HG03196 (cell line): ENCODE measurements around the gene RAI14.
A peak's percentile ranks its signal among the peaks of the same experiment; 100 is the strongest.

Experiments
- ATAC-seq: cut with Tn5 transposase; IDR thresholded peaks from one replicate; pipeline ENCODE4 v1.9.1; 2021; ENCODE audit not compliant: unreplicated experiment

Gene RAI14

DNA sequence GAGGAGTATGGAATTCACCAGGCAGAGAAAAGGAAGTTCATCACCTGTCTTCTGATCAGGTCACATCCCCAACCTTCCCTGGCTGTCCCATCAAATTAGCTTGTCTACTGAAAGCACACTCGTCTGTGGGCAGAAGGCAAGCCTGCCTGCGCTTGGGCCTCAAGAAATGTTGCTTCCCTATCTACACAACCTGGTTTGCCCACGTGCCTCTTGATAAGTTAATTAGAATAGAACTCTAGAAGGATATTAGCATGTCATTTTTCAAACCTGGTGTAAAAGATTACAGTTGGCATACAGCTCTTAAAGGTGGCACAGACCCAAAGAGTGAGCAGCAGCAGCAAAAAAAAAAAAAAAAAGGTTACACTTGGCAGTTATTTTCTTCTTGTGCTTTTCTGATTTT lies 188.0 kb downstream of the RAI14 start:
- no peak for ATAC-seq

DNA sequence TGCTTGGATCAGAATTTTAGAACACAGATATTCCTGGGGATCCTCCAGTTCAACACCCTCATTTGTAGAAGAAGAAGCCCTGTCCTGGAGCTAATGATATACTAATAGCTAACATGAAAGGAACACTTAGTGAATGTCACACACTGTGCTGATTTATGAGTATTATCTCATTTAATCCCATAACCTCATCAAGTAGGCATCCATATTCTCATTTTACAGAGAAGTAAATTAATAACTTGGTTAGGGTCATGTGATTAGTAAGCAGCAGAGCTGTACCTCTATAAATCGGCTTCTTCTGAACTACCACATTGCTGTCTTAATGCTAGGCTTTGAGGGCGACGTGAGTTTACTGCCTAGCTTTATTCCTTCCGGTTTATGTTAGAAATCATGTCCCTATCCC lies 188.9 kb downstream of the RAI14 start:
- ATAC-seq: no peak

DNA sequence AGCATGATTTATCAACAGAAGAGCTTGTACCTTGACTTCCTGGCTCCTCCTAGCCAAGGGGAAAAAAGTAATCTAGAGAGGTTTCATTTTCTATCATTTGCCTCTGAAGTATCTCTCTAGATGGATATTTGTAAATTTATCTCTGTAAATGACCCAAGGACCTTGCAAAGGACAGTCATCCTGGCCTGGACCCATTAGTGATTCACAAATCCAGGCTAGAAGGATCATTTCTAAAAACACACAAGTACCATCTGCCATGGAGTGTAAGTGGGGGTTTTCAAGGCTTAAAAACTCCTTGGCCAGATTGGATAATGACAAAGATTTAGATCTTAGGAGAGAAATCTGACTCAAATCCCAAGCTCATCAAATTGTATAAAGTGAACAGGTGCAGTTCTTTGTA lies 190.9 kb downstream of the RAI14 start:
- ATAC-seq: no peak

DNA sequence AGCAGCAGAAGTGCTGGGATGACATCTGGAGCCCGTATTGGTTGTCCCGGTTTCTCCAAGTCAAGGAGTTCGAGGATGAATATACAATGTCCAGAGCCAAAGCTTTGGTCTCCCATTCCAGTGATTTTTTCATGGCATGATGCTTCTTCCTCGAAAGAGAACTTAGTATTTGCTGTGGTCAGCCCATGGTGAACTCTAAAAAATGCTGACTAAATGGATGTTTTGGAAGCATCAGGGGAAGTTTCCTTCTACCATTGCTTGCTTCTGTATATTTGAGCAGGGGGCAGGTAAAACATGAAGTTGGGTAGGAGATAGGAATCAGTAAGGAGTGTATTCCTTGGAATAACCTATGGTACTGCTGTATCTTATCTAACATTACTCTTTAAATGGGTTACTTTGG lies 191.4 kb downstream of the RAI14 start:
- no peak for ATAC-seq

DNA sequence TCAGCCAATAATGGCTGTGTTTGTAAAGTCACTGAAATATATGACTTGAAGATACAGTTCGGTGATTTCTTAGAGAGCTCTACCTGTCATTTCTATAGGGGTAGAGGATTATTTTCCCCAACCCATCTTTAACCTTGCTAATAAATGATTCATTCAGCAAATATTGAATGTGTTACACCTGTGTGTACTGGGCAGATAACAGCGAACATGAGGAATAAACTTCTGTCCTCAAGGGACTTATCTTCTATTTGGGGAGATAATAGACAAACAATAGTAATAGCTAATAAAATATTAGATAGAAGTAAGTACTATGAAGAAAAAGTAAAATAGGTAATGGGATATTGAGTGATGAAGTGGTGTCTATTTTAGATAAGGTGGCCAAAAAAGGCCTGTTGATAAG lies 192.1 kb downstream of the RAI14 start:
- no peak for ATAC-seq

DNA sequence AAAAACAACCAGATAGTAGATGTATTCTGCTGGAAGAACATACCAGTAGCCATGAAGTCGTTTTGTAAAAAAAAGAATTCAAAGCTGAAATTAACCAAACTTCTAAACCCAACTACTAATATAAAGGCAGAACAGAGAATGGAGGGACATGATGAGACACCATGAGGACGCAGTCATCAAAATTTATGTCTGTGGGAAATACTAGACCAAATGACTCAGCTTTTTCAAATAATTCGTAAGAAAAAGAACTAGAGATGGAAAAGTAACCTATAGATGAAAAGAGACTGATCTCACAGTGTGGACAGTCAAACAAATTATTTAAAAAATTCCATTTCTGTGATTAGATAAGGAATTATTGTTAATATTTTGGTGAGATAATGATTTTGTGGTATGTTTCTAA lies 193.1 kb downstream of the RAI14 start:
- ATAC-seq: no peak

DNA sequence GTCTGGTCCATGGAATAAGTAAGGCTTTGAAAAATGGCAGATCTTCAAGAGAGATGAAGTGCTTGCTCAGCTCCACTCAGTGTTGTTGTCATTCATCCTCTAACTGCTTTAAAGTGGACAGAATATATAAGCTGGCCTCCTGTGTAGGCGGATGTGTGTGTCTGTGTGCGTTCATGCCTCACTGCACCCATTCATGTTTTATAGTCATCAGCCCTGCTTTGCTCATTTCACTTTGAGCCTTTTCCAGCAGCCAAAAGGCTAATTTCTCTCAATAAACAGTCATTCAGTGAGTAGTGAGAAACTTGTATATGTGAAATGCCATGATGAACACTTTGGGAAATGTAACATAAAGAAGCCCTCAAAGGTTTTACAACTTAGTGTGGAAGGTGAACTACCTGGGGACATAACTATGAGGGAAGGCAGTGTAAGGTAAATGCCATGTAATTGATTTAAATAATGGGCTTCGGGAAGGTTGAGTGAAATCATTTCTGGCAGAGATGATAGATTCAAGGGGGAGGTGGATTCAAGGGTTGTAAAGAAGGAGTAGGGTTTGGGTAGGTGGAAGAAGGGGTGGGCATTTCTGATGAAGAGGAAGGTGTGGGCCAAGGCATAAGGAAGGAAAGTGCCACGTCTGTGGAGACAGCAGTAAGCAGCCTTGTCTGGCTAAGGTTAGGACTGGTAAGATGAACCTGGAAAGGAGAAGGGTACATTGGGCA lies 198.5 kb downstream of the RAI14 start:
- ATAC-seq: peak; percentile 86

DNA sequence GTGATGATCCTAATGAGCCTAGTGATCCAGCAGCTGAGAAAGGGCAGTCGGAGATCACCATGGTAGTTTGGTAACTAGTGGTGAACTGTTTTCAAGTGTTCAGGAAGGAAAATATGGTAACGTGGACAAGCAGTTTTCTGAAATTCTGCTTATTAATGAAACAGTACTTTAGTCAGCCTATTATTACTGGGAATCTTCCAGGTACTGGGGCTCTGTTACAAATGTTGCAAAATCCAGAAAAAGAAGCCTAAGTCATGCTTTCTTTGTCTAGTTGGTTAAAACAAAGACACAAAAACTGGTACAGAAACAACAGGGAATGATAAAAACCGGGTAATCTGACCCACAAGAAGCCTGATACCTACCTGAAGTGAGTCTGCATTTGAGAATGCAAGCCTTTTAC lies 201.0 kb downstream of the RAI14 start:
- no peak for ATAC-seq

DNA sequence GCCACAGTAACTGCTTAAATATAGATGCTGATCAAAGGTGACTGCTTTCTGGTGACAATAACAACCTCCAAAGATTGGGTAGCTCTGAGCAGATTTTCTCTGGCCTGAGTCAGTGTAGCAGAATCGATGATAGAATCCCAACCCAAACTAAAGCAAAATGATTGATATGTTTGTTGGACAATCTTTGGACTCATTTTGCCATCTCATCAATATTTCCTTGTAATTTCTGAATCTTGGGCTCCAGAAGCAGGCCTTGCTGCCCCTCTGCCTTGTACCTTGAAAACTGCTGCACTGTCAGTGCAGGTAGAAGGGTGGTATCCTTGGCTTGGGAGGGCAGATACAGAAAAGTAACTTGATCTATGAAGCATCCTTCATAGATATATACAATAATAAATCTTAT lies 201.8 kb downstream of the RAI14 start:
- no peak for ATAC-seq

DNA sequence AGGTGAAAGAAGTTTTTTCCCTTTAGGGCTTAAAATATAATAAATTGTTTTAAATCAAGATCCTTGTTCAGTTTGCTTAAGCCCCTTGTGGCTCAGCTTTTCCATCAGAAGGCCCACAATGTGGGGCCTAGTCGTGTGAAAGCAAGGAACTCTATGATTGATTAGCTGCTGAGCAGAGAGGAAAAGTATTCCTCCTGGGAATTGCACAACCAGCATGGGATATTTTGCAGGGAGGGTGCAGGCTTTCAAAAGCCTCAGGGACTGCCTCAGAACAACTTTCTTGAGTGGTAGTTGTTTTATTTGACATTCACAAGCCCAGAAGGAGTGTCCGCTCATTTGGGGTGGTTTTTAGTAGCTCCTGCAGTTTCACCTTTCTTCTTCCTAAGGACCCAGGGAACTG lies 202.7 kb downstream of the RAI14 start:
- no peak for ATAC-seq

DNA sequence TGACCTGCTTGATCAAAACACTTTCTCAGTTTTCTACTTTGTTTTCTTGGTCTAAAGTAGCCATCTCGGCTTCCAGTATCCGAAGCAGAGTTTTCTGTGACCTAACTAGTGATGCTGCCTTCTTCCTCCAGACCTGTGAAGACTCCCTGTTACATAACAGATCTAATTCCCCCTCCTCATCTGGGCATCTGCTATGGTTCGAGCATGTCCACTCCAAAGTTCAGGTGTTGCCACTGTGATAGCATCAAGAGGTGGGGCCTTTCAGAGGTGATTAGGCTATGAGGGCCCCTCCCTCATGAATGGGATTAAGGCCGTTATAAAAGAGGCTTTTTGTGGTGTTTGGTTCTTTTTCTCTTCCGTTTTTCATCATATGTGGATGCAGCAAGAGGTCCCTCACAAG lies 203.1 kb downstream of the RAI14 start:
- ATAC-seq: no peak

DNA sequence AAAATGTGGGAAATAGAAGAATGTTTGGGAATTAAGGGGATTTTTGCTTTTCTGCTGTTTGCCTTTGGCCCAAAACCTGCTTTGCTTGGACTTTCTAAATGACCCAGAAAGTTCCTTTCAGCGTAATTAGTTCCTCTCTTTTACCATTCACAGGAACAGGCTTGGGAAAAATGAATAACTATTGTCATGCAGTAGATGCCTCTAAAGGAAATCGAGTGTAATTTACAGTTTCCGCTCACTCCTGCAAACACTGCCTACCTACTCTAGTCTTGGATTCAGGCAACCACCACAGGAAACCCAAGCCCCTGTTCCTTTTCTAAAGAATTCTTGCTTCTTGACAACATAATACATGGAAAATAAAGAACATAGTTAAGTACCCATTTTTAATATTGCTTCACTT lies 207.8 kb downstream of the RAI14 start:
- no peak for ATAC-seq

DNA sequence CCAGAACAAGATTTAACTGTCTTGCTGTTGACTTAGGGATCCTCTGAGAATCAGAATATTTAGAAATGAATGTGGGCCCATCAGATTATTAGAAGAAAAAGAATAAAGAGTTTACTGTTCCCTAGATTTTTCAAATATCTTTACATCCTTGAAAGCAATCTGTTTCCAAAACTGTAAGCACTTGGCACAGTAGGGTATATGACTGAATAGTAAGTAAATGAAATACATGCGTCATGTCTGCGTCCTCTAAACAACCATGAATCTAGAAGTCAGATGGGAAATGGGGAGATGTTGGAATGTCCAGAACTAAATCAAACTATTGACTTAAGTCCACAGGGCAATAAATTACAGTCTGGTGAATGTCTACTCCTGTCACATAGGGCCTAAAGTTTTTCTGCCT lies 209.0 kb downstream of the RAI14 start:
- no peak for ATAC-seq

DNA sequence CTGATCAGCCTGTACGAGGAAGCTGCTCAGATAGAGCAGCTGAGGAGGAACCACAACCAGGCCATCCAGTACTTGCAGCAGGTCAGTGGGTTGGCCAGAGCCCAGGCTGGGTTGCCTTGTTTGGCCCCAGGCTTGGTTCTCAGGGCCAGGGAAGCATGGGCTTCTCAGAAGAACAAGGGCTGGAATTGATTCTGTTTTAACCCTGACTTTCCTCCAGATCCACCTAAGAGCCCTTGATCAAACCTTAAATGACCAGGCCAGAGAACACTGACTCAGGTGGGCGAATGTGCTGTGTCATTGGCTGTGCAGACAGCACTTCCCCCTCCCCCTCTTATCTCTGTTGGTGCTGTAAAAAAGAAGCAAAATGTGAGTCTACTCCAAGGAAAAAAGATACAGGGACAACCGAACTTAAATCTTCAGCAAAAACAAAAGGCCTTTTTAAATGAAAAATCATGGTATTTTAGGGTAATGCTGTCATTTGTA lies 210.9 kb downstream of the RAI14 start:
- no peak for ATAC-seq

DNA sequence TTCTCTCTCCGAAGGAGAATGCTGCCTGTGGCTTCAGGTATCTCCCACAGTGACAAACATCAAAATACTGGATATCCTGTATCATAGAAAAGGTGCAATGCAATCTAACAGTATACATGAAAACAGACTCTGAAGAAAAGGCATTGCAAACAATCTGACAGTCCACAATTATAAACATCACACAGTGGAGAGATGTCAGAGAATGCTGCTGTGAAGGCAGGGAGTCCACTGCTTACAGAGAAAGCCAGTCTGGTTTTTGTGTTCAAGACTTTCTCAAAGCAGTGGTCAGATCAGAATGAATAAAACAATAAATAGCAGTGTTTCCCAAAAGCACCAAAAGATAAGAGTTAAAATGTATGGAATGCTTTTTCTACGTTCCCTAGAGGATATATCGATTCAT lies 211.5 kb downstream of the RAI14 start:
- ATAC-seq: no peak

DNA sequence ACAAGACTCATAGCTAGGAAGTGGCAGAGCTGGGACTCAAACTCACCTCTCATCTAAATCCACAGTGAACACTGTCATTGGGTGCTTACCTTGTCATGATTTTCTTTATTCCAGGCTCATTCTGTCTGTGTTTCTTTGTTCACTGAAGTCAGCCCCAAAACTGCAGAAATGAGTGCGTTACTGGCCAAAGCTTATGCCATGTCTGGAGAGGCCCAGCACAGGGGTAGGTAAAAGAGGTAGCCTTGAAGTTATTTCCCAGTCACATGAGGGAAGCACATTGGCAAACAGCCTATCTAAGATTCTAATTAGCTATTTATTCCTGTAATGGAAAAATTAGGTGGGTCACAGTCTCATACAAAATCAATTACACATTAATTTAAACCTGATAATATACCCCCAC lies 212.7 kb downstream of the RAI14 start:
- ATAC-seq: no peak

DNA sequence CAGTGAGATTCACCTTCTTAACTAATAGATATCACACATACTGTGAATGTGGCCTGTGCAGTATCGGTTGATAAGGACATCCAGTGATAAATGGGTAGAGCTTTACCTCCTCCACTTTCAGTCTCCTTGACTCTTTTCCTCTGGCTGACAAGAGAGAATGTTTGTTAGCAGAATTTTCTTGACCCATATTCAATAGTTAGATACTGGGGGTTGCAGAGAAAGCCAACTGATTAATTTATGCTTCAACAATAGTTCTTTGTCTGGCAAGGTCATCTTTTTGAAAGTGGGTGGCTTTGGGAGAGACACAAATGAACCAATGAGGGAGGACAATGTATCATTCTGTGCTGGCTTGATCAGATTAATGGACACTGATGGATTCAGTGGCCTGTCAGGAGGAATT lies 213.1 kb downstream of the RAI14 start:
- no peak for ATAC-seq

DNA sequence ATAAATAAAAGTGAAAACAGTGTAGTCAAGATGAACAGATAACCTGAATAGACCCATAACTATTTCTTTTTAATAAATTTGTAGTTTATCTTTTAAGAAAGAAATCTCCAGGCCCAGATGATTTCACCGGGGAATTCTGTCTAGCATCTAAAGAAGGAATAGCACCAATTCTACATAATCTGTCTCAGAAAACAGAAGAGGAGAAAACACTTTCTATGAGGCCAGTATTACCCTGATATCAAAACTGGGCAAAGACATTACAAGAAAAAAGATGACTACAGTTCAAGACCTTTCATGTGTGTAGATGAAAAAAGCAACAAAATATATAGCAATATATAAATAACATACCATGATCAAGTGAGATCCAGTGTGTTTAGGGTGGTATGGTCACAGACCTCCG lies 214.3 kb downstream of the RAI14 start:
- no peak for ATAC-seq

DNA sequence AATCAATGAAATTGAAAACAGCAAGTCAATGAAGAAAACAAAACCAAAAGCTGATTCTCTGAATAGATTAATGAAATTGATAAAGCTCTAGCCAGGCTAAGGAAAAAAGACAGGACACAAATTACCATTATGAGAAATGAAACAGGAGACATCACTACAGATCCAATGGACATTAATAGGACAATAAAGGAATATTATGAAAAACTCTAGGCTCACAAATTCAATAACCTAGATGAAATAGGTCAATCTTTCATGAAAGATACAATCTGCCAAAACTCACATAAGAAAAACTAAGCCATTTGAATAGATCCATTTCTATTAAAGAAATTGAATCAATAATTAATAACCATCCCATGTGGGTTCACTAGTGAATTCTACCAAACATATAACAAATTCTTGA lies 220.1 kb downstream of the RAI14 start:
- no peak for ATAC-seq

DNA sequence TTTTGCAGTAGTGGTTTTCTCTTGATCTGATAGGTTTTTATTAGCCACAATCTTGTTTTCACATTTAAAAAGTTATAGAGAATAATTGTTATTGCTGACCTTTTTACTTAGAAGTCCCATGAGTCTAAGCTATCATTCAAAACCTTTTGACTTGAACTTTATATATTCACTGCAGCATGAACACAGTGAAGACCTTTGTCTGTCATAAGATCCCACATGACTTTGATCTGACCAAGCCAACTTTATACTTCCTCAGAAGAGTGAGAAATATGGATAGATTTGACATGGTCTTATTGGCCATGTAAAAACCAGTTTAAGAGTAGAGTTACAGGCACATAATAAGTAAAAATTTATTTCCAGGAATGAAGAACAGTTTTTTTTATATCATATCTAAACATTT lies 225.1 kb downstream of the RAI14 start:
- no peak for ATAC-seq
